ENCODE measurements around the gene COL19A1. TPM values are rescaled to one million over a fixed set of nuclear protein-coding genes. Genes with fewer than 3 reads are reported as not detected.
"Not testable (repeated sequence)": the region's sequence is repeated elsewhere in the genome, so short reads cannot be mapped to it uniquely, and the experiment has no call there.

COL19A1 gene
- total RNA-seq, 2 donors from 2014 or later, result 0.05 to 0.10 TPM

- ATAC-seq (no peak), DNase-seq (ENCODE audit: low spot score in 2 of 2) (no peak)
- no peaks in the 10 kb centered on the region for H3K9me3 Mint-ChIP-seq
- H3K27ac Mint-ChIP-seq, result no peak overlapping the region
- no peaks in the 10 kb centered on the region for H3K36me3 Mint-ChIP-seq
These were observed 107.8 kb downstream of the COL19A1 start for GRCh38 chr6:69974193-69974592.

GRCh38 chr6:69976591-69977090 lies 110.3 kb downstream of the COL19A1 start:
- no peaks in the 10 kb centered on the region for H3K9me3 Mint-ChIP-seq

GRCh38 chr6:69980624-69981023 lies 114.3 kb downstream of the COL19A1 start:
- H3K36me3 Mint-ChIP-seq, result no peaks in the 10 kb centered on the region
- ATAC-seq (no peak), DNase-seq (ENCODE audit: low spot score in 2 of 2) (no peak)
- no peaks in the 10 kb centered on the region for H3K9me3 Mint-ChIP-seq
- H3K27ac Mint-ChIP-seq, result no peak overlapping the region

More at GRCh38 chr6:69976591-69977090, 110.3 kb downstream of the COL19A1 start:
- DNase-seq (ENCODE audit: low spot score in 2 of 2) (no peak), ATAC-seq (no peak)
- no peak overlapping the region for H3K27ac Mint-ChIP-seq
- H3K36me3 Mint-ChIP-seq, result no peaks in the 10 kb centered on the region

- Mint-ChIP-seq H3K9me3 (no peaks in the 10 kb centered on the region), H3K36me3 (no peaks in the 10 kb centered on the region), H3K27ac (no peak overlapping the region)
- ATAC-seq (no peak), DNase-seq (ENCODE audit: low spot score in 2 of 2) (no peak)
These were observed 118.2 kb downstream of the COL19A1 start for GRCh38 chr6:69984506-69984905.

GRCh38 chr6:69985180-69985579 lies 118.8 kb downstream of the COL19A1 start:
- Mint-ChIP-seq H3K36me3 (no peaks in the 10 kb centered on the region), H3K27ac (no peak overlapping the region), H3K9me3 (no peaks in the 10 kb centered on the region)
- ATAC-seq (peak in 1 of 2 donors; percentile 52), DNase-seq (ENCODE audit: low spot score in 2 of 2) (no peak)

- ATAC-seq, result no peak
These were observed 121.2 kb downstream of the COL19A1 start for GRCh38 chr6:69987550-69987949.

GRCh38 chr6:69988458-69989126 lies 122.2 kb downstream of the COL19A1 start:
- ATAC-seq (no peak), DNase-seq (ENCODE audit: low spot score in 2 of 2) (no peak)
- H3K36me3 Mint-ChIP-seq, result no peaks in the 10 kb centered on the region
- H3K9me3 Mint-ChIP-seq, result no peaks in the 10 kb centered on the region
- H3K27ac Mint-ChIP-seq, result no peak overlapping the region

More at GRCh38 chr6:69987550-69987949, 121.2 kb downstream of the COL19A1 start:
- Mint-ChIP-seq H3K36me3 (no peaks in the 10 kb centered on the region), H3K27ac (no peak overlapping the region), H3K9me3 (no peaks in the 10 kb centered on the region)
- no peak for DNase-seq (ENCODE audit: low spot score in 2 of 2)

GRCh38 chr6:69994251-69994650 lies 127.9 kb downstream of the COL19A1 start:
- Mint-ChIP-seq H3K36me3 (no peaks in the 10 kb centered on the region), H3K27ac (no peak overlapping the region), H3K9me3 (no peaks in the 10 kb centered on the region)
- no peak for ATAC-seq
- no peak for DNase-seq (ENCODE audit: low spot score in 2 of 2)

- no peak overlapping the region for H3K27ac Mint-ChIP-seq
- ATAC-seq, result no peak
- H3K36me3 Mint-ChIP-seq, result peaks cover 0 to 9% of the 10 kb centered on the region in 2 donors
- H3K9me3 Mint-ChIP-seq, result peaks cover 0 to 9% of the 10 kb centered on the region in 2 donors
- DNase-seq (ENCODE audit: low spot score in 2 of 2), result no peak
These were observed 141.8 kb downstream of the COL19A1 start for GRCh38 chr6:70008189-70008588.

- DNase-seq (ENCODE audit: low spot score in 2 of 2); ATAC-seq; H3K9me3 Mint-ChIP-seq; H3K27ac Mint-ChIP-seq; H3K36me3 Mint-ChIP-seq: not testable (repeated sequence)
These were observed 144.0 kb downstream of the COL19A1 start for GRCh38 chr6:70010339-70010738.

GRCh38 chr6:70023201-70023600 lies 156.8 kb downstream of the COL19A1 start:
- not testable (repeated sequence) for ATAC-seq; DNase-seq (ENCODE audit: low spot score in 2 of 2); H3K27ac Mint-ChIP-seq; H3K9me3 Mint-ChIP-seq; H3K36me3 Mint-ChIP-seq

GRCh38 chr6:70028246-70028645 lies 161.9 kb downstream of the COL19A1 start:
- Mint-ChIP-seq H3K36me3 (no peaks in the 10 kb centered on the region), H3K27ac (no peak overlapping the region), H3K9me3 (no peaks in the 10 kb centered on the region)
- DNase-seq (ENCODE audit: low spot score in 2 of 2) (no peak), ATAC-seq (no peak)

GRCh38 chr6:70028926-70029325 lies 162.6 kb downstream of the COL19A1 start:
- Mint-ChIP-seq H3K27ac (no peak overlapping the region), H3K36me3 (no peaks in the 10 kb centered on the region), H3K9me3 (no peaks in the 10 kb centered on the region)
- DNase-seq (ENCODE audit: low spot score in 2 of 2) (no peak), ATAC-seq (no peak)

- no peaks in the 10 kb centered on the region for H3K36me3 Mint-ChIP-seq
- H3K27ac Mint-ChIP-seq, result no peak overlapping the region
- ATAC-seq (no peak), DNase-seq (ENCODE audit: low spot score in 2 of 2) (no peak)
- H3K9me3 Mint-ChIP-seq, result no peaks in the 10 kb centered on the region
These were observed 167.4 kb downstream of the COL19A1 start for GRCh38 chr6:70033781-70034180.

- Mint-ChIP-seq H3K9me3 (no peaks in the 10 kb centered on the region), H3K27ac (no peak overlapping the region), H3K36me3 (no peaks in the 10 kb centered on the region)
- no peak for DNase-seq (ENCODE audit: low spot score in 2 of 2)
- no peak for ATAC-seq
These were observed 171.1 kb downstream of the COL19A1 start for GRCh38 chr6:70037445-70037844.

- H3K9me3 Mint-ChIP-seq, result no peaks in the 10 kb centered on the region
- DNase-seq (ENCODE audit: low spot score in 2 of 2), result no peak
- peaks cover 0 to 4% of the 10 kb centered on the region in 2 donors for H3K36me3 Mint-ChIP-seq
- no peak overlapping the region for H3K27ac Mint-ChIP-seq
- ATAC-seq, result no peak
These were observed 174.4 kb downstream of the COL19A1 start for GRCh38 chr6:70040766-70041165.

GRCh38 chr6:70041411-70041810 lies 175.1 kb downstream of the COL19A1 start:
- Mint-ChIP-seq H3K9me3 (no peaks in the 10 kb centered on the region), H3K27ac (no peak overlapping the region), H3K36me3 (peaks cover 0 to 4% of the 10 kb centered on the region in 2 donors)
- ATAC-seq (no peak), DNase-seq (ENCODE audit: low spot score in 2 of 2) (no peak)

GRCh38 chr6:70045413-70045812 lies 179.1 kb downstream of the COL19A1 start:
- H3K27ac Mint-ChIP-seq, result no peak overlapping the region
- H3K9me3 Mint-ChIP-seq, result no peaks in the 10 kb centered on the region
- ATAC-seq (no peak), DNase-seq (ENCODE audit: low spot score in 2 of 2) (no peak)
- H3K36me3 Mint-ChIP-seq, result peaks cover 0 to 4% of the 10 kb centered on the region in 2 donors
